ENCODE results near the gene HS3ST3A1.
"Not testable (repeated sequence)": the region's sequence is repeated elsewhere in the genome, so short reads cannot be mapped to it uniquely, and the experiment has no call there.

The HS3ST3A1 gene

DNA sequence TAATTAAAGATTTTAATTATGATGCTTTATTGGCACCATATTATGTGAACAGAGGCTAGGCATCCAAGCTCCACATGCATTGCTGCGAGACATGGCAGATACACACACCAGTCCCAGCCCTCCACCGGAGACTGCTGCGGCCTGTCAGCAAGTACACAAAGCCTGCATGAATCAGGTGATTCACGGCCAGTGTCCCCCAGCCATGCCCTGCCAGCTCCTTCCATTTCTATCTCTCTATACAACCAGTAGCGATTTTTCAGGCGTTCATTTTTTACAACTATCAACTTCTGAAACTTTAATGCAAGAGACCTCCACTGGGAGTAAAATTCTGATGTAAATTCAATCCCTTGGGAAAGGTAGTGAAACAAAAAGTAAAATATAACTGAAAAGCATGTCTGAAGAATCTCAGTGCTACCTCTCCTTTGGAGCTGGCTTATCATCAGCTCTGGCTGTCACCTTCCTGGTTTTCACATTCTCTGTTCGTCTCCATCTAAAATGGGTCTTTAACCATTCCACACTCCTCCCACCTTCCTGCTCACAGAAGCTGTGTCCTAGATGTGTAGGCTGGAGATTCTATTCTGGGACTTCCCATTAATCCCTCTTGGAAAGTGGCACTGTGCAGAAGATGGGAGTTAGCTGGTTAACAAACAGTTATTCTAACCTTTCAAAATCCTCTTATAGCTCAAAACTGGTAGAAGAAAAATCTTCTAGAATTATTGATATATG is 32.2 kb downstream of the HS3ST3A1 start:
- DNase-seq, result no peak

DNA sequence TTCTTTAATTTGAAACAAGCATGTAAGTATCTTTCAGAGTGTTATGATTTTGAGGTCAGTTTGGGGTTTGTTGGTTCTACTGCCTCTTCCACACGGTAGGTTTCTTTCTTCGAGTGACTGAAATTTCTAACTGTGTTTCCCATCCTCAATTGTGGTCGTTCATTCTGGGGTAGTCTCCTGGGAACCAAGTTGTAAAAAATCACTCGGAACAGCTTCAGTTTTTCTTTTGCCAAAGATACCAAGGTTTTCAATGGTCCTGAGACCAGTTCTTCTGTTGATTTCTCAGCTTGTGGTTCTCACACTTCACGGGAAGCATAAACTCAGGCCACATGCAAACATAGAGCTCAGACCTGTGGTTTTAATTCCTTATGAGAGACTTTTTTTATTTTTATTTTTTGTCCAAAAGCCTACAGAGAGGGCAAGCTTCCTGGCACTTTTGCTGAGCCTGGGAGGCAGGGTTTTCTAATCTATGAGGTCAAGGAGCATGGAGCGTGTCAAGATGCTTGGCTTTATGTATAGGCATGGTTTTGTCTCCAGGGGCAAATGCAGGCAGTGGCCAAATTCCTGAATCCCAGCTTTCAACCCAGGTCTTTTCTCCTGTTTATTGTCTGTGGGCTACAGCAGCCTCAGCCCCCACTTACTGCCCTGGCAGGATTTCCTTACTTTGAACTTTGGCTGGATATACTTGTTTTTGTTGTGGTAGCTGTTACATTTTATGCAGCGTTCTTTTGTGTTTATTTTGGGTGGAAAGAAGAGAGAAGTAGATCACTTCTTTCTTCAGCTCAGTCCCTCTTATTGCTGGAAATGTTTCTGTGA is 32.9 kb downstream of the HS3ST3A1 start:
- DNase-seq, result no peak

DNA sequence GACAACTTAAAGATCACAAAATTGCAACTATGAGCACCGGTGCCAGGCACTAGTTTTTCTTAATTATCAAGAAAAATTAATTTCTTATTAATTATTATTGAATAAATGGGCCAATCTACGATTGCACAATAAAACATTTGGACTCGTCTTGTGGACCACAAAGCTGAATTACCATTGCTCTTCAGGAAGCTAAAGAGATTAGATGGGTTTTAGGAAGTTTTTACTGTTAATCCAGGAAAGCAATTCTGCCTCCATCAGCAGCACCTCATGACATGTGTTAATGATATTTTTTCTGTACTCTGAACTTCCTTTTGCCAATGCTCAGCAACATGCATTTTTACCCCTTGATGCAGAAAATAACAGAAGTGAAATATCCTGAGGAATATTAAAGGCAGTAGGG is 37.9 kb downstream of the HS3ST3A1 start:
- DNase-seq, result no peak

DNA sequence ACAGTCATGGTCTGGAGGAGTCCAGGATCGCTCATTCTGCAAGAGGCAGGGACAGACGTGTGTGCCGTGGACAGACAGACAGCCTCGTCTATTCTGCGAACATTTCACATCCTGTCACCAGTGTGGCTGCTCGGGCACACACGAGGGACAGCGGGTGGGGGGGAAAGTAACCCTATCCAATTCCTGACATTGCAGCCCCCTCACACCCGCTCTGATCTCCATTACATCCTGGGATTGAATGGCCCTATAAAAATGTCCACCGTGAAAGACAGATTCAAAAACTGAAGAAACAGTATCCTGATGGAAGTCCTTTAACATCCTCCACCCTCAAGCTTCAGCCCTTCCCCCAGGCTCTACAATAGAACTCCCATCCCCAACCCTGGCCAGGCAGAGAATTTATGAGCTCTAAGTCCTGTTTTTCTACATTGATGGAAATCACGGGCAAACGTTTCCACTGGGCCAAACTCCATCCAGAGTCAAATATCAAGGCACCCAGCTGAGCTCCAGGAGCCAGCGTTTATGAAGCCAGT is 39.4 kb downstream of the HS3ST3A1 start:
- no peak for DNase-seq

DNA sequence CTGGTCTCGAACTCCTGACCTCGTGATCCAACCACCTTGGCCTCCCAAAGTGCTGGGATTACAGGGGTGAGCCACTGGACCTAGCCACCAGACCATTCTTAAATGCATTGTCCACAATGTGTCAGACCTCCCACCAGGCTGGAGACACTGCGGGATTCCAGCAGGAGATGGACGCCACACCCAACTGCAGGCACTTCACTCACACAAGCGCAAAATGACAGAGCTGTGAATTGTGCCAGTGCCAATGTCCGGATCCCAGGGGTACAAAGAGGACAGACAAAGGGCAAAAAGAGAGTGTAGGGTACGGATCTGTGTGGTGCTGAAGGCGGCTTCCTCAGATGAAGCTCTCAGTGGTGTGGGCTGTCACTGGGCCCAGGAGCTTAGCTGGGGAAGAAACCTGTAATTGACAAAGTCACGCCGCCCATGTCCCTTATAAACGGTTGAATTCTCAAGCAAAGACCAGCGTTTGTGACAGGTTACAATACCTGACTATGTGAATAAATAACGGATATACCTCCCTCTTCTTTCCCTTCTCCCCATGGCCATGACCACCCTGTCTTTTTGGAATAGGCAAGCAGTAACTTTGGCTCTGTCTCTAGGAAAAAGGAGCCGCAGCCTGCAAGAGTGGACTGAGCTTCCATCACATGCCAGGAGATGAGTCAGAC is 40.0 kb downstream of the HS3ST3A1 start:
- no peak for DNase-seq

DNA sequence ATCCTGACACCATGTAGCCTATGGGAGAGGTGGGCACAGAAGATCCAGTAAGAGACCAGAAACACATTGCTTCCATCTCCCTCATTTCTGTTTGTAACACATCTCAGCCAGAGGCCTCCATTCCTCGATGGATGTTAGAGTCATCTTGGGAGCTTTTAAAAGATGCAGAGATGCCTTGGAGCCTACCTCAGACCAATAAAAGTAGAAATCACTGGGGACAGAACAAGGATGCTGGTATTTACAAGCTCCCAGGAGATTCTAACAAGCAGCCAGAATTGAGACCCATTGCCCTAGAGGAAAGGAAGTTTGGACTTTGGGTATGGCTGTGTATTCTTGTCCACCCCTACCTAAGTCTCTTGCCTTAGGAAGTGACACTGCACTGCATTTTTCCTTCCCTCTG is 40.8 kb downstream of the HS3ST3A1 start:
- no peak for DNase-seq

DNA sequence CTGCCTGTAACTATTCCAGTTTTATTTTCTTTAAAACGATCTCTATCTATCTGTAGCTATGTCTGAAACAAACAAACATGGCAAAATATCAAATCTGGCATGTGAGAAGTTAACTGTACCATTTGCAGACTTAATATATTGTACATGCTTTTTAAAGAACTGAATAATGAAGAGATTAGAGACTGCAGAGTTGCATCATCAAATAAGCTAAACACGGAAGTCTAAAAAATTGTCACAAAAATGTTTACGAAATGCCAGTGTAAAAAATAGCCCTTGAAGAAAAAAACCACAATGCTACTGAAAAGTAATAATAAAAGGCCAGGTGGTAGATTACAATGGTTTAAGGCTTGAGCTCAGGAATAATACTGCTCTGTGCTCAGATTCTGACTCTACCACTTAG is 43.1 kb downstream of the HS3ST3A1 start:
- no peak for DNase-seq

DNA sequence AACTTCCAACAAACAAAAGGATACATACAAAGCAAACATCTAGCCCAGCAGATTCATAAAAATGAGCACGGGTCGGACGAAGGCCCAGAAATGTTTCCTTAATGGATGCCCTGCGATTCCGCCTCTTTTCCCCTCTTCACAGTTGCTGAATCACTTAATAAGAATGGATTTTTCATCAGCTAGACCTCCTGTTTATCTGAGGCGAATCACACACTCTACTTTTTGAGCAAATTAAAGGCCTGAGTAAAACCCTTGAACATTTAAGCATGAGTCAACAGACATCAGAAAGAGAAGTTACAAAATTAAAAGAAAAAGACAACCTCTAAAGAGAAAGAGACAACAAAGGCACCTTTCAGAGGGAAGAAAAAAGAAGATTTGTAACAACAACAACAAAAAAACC is 44.7 kb downstream of the HS3ST3A1 start:
- no peak for DNase-seq

DNA sequence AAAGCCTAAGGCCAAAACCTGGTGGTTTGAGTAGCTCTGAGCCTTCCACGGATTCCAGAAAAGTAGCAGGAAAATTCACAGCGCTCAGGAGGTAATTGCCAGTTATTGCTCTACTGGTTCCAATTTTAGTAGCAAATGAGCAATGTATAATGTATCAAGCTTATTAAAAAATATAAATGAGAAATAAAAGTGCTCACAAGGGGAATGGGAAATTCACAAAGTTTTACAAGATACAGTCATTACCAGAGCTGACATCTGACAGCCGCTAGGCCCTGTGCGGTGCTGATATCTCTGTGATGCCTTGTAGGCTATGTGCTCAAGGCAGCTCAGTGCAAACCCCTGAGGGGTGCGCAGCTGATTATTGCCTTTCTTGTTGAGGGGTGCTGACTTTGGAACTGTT is 47.5 kb downstream of the HS3ST3A1 start:
- no peak for DNase-seq

DNA sequence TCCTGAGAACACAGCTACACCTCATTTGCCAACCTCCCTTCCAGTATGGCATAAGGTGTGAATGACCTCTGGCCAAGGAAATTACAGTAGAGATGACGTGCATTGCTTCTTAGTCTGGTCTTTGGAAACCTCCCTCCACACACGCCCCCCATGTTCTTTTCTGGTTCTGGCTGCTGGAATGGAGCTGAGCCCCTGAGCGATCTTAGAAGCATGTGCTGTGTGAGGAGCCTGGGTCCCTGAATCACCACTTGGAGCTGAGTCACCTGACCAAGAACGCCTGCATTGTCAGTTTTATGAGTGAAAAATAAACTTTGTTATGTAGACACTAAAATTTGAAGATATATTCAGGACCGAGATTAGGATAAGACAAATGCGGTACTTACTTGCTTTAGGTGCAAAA is 51.4 kb downstream of the HS3ST3A1 start:
- DNase-seq, result no peak

DNA sequence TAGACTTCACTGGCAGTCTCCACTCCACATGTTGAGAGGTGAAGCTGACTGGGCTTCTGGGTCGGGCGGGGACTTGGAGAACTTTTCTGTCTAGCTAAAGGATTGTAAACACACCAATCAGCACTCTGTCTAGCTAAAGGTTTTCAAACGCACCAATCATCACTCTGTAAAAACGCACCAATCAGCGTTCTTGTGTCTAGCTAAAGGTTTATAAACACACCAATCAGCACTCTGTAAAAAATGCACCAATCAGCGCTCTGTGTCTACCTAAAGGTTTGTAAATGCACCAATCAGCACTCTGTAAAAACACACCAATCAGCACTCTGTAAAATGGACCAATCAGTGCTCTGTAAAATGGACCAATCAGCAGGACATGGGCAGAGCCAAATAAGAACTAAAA is 53.2 kb downstream of the HS3ST3A1 start:
- DNase-seq, result not testable (repeated sequence)

DNA sequence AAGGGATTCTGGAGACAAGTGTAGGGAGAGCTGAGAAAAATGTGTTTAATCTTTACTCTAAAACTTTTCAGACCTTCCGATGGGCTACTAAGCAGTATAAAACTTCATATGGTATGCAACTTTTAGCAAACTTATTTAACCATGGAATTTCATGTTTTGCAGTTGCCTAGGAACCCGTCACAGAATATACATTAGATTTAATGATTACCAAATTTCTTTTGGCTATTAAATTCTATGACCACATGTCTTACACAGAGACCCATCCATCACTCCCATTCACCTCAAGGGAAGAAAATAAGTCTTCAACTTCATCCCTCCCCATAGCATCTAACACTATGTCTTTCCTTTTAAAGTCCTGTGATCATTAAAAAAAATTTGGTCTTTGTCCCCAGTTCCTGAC is 54.9 kb downstream of the HS3ST3A1 start:
- DNase-seq, result no peak

DNA sequence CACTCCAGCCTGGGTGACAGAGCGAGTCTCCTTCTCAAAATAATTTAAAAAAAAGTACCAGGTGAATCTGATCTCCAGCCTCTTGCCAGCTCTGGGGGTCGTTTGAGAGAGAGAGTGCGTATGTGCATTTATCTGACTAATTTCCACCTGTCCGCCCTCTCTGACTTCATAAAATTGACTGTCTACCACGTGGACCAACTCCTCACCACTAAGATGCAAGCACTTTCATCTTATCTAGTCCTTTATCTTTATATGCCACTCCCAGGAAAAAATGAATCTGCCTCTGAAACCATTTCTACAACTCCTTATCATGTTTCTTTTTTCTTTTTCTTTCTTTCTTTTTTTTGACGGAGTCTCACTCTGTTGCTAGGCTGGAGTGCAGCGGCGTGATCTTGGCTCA is 55.8 kb downstream of the HS3ST3A1 start:
- no peak for DNase-seq

DNA sequence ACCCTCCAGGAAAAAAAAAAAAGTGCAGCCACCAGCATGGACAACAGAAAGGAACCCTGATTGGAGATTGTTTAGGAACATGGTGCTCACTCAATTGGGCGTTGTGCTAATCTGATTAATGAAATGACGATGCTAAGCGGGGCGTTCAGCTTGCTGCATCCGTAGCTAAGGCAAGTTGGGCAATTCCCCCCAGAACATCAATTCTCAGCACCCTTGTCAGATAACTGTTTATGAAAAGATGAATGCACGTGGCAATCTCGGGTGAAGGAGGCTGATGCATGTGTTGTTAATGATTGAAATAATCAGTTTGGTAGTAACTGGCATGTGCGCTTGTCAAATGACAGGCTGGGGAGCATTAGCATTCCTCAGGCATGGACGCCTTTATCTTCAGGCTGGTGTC is 57.0 kb downstream of the HS3ST3A1 start:
- no peak for DNase-seq

DNA sequence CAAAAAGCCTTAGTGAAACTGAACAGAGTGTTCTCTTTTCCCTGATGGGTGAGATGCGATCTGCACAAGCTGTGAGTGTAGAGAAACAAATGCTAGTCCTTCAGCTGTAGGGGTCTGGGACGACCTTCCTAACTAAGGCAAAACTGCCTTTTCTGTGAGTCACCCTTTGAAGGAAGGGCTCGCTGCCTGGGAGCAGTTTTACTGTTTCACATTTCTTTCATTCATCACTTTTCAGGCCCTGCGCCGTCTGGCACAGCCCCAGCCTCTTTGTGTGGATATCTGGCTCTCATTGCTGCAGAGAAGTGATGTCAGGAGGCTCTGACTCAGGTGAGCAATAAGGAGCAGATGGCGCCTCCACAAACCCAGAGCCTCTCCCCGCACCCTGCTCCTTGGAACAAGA is 57.4 kb downstream of the HS3ST3A1 start:
- no peak for DNase-seq

DNA sequence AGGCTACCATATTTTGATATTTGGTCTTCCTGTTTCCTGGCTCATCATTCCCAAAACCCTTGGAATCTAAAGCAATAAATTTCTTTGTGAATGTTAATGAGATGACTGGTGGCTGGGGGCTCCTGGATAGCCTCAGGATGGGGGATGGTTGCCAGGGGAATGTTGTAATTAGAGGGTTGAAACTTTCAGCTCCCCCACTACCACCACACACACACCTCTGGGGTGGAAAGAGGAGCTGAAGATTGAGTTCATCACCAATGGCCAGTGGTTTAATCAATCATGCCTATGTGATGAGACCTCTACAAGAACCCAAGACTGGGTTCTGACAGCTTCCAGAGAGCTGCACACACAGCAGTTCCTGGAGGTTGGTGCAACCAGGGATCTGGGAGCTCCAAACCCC is 59.1 kb downstream of the HS3ST3A1 start:
- DNase-seq, result no peak

DNA sequence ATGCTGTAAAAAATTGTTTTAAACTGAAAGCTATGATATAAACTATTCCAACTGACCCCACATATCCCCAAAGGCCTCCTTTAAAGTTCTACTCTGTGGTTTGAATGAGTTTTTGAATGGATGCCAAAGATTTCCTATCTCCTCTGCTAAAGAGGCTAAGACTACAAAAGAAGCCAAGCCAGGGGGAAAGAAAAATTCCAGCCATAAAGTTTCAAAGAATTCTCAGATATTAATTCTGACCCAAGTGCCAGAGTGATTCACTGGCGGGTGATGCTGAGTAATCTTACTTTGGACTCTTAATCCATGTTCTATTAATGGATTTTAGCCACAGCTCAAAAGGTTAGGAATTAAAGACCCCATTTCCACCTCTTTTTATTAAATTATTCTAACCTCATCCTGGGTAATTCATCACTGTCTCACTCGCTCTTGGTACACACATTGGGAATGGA is 60.7 kb downstream of the HS3ST3A1 start:
- no peak for DNase-seq

DNA sequence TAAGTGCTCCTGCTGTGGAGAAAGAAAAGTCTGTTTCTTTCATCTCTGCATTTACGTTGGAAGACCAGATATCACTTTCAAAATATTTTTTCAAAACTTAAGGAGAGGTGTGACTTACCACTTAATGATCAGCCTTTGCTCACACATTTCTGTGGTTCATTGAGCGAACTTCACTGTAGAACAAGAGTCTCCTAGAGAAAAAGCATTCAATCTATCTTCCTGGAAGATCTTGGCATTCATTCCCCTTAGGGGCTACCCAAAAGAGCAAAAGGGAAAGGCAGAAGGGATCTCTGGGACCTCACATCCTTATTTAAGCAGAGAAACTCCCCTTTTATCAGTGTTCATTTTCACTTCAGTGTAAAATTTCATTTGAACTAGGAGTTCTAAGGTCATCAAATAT is 61.2 kb downstream of the HS3ST3A1 start:
- no peak for DNase-seq

DNA sequence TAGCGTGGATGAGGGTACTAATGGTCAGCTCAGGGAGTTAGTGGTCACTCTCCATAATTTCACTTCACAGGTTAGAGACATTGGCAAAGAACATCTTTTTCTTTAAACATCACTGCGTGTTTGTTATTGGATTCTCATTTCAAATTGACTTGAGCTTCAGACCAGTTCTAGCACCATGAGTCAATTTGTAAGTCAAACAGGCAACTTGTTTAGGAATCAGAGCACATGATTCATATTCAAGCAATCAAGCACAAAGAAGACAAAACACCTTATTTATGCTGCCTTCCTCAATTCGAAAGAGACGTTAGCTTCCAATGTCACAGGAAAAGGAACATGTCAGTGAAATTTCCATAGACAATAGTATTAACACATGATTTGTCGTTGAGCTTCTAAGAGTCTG is 62.3 kb downstream of the HS3ST3A1 start:
- DNase-seq, result no peak

DNA sequence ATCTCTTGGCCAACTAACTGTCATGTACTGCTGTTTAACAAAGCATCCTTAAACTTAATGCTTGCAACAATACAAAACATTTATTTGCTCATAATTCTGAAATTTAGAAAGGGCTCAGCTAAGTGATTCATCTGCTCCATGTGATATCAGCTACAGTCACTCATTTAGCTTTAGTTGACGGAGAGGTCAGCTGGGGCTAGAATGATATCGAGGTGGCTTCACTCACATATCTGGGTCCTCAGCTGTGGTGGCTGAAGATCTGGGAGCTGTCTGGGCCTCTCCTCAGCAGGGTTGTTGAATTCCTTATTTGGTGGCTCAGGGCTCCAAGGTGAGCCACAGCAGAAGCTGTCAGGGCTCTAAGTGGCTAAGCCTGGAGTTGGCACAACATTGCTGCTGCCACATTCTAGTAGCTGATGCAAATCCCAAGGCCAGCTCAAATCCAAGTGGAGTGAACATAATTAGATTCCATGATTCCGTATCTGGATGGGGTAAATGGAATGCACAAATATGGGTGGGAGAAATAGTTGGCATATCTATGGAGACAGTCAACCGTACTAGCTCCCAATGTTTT is 62.8 kb downstream of the HS3ST3A1 start:
- no peak for DNase-seq

DNA sequence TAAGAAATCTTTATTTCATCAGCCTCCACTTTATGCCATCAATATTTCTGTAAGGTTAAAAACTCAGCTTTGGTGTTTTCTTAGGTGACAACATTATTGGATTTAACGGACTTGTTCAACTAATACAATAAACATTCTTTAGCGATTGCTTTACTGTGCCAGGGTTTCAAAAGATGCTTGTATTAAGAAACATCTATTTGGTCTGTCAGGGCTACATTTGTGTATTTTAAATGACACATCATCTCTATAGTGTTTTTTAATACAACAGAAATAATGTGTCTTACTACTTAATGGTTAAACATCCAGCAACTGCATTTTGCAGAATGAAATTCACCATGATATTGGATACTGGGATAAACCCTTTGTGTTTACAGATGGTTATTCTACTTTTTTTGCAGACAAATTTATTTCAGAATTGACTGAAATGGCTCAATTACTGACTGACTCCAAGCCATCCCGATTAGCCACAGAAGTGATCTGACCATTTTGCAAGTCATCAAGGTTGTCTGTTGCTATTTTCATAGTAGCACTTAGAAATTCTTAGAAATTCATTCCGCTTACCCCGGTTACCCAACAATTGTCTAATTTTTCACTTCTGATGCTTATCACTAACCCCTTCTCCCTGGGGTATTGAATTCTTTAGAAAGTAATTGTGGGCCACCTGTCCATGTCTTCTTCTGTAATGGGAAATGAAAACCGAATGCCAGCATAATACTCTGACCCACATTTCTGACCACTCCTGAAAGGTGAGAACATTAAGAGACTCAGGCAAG is 63.7 kb downstream of the HS3ST3A1 start:
- DNase-seq, result no peak

DNA sequence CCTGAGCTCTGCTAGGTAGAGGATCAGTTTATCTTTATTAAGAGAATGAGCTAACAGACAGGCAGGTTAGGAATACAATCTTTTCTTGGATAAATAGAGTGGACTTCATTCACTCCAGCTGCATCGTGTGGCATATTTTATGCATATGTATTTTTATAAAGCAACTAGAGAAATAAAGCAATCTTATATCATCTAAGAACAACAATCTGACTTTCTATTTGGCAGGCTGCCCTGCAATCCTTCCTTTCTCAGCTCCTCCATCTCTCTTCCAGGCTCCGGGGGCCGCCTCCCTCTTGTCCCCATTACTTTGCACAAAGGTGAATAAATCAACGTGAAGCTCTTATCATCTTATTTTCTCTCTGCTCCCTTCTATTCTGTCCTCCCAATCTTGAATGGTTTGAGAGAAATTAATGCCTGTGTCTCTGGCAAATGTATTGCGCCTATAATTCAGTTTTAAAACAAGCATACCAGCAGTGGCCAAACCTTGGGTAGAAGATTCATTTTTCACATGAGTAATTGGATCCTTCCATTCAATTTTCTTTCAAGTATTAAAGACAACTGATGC is 64.5 kb downstream of the HS3ST3A1 start:
- no peak for DNase-seq

Data from activated CD4-positive, CD25-positive, alpha-beta regulatory T cell (primary cell).